ENCODE measurements around the gene MRTFA.

The MRTFA gene

DNA sequence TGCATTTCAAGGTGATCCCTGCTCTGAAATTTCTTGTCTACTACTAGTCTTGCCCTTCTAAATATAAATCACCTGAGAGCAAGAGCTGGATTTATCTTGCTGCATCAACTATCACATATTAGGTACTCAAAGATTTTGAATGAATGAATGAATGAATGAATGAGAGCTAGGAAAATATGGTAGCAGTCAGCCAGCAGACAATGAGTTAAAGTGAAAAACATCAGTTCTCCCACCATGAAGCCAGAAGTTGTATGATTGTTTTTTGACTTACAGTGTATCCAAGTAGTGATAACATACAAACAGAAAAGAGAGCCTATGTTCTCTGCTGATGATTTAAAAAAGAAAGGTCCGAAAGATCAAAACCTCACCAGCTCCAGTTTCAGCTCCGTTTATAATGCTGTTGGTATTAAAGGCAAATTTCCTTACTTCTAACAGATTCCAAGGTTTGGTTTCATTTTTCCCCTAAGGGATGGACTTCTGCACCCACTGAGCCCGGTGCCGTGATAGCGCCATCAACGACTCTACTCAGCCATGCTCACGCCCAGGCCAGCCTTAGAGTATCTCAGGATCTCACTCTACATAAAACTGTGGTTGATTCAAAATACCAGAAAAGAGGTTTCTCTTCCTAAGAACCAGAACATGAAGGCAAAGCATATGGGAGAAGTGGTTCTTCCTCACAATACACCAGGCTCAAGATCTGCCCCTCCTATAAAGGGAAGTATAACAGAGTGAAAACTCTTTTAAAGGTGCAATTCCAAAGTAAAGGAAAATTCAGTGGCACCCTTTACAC is 174.1 kb downstream of the MRTFA start:
- Histone ChIP-seq H3K4me1 (ENCODE audit: control insufficient read depth, low read depth, low read length) (no peaks in the 10 kb centered on the region), H3K4me3 (ENCODE audit: low read length) (no peak overlapping the region), H3K27ac (ENCODE audit: low read length) (no peak overlapping the region), H3K27me3 (ENCODE audit: control insufficient read depth, insufficient read depth, low read length) (no peaks in the 10 kb centered on the region), H3K9me3 (ENCODE audit: control insufficient read depth, low read depth, low read length) (no peaks in the 10 kb centered on the region), H3K9ac (ENCODE audit: low read length) (no peak overlapping the region), H3K36me3 (ENCODE audit: control insufficient read depth, low read depth, low read length) (peaks cover 5% of the 10 kb centered on the region)

DNA sequence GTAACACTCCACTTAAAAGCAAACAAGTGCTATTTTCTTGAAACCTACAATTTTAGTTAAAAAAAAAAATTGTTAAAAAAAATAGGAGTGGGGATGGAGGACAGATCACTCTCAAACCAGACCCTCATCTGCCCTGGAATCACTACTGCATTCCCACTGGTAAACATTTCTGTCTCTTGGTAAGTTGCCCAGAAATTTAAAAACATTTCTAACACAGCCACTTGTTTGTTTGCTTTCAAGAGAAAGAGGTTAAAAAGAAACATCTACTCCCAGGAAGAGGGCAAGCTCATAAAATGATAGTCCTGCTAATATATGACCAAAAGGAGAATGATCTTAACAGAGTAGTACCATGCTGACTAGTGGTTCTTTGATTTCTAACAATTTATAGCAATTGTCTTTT is 182.8 kb downstream of the MRTFA start:
- peaks cover 5% of the 10 kb centered on the region for H3K4me1 ChIP-seq (ENCODE audit: control insufficient read depth, low read depth, low read length)
- H3K9me3 ChIP-seq (ENCODE audit: control insufficient read depth, low read depth, low read length) = no peaks in the 10 kb centered on the region
- H3K9ac ChIP-seq (ENCODE audit: low read length) = no peak overlapping the region
- no peaks in the 10 kb centered on the region for H3K36me3 ChIP-seq (ENCODE audit: control insufficient read depth, low read depth, low read length)
- H3K27me3 ChIP-seq (ENCODE audit: control insufficient read depth, insufficient read depth, low read length) = no peaks in the 10 kb centered on the region
- H3K4me3 ChIP-seq (ENCODE audit: low read length) = no peak overlapping the region
- H3K27ac ChIP-seq (ENCODE audit: low read length) = no peak overlapping the region

- no peak overlapping the region for H3K9ac ChIP-seq (ENCODE audit: low read length)
- no peaks in the 10 kb centered on the region for H3K9me3 ChIP-seq (ENCODE audit: control insufficient read depth, low read depth, low read length)
- H3K36me3 ChIP-seq (ENCODE audit: control insufficient read depth, low read depth, low read length) = no peaks in the 10 kb centered on the region
- no peaks in the 10 kb centered on the region for H3K27me3 ChIP-seq (ENCODE audit: control insufficient read depth, insufficient read depth, low read length)
- no peak overlapping the region for H3K4me3 ChIP-seq (ENCODE audit: low read length)
- H3K27ac ChIP-seq (ENCODE audit: low read length) = no peak overlapping the region
- H3K4me1 ChIP-seq (ENCODE audit: control insufficient read depth, low read depth, low read length) = peaks cover 5% of the 10 kb centered on the region
Measured at GRCh38 chr22:40452730-40453487, 183.6 kb downstream of the MRTFA start.

DNA sequence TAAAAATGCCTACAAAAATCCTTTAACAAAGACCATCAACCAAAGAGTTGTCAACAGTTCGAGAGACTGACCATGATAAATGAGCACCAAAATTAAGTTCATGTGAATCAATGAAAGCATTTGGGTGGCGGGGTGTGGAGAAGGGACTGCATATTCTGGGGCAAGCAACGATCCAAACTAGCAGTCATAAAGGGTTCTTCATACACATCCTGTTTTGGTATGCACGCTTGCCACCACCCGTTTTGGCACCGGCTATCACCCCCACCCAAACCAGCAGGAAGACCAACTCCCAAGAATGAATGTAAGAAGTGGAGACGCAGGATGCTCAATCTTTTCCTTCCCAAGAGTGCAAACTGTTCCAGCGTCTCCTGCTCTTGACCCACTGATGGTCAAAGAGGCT is 185.3 kb downstream of the MRTFA start:
- Histone ChIP-seq H3K9ac (ENCODE audit: low read length) (no peak overlapping the region), H3K27me3 (ENCODE audit: control insufficient read depth, insufficient read depth, low read length) (no peaks in the 10 kb centered on the region), H3K4me1 (ENCODE audit: control insufficient read depth, low read depth, low read length) (peaks cover 5% of the 10 kb centered on the region), H3K4me3 (ENCODE audit: low read length) (no peak overlapping the region), H3K36me3 (ENCODE audit: control insufficient read depth, low read depth, low read length) (no peaks in the 10 kb centered on the region), H3K9me3 (ENCODE audit: control insufficient read depth, low read depth, low read length) (no peaks in the 10 kb centered on the region), H3K27ac (ENCODE audit: low read length) (no peak overlapping the region)

- Histone ChIP-seq H3K9ac (ENCODE audit: low read length) (no peak overlapping the region), H3K9me3 (ENCODE audit: control insufficient read depth, low read depth, low read length) (no peaks in the 10 kb centered on the region), H3K27ac (ENCODE audit: low read length) (no peak overlapping the region), H3K27me3 (ENCODE audit: control insufficient read depth, insufficient read depth, low read length) (no peaks in the 10 kb centered on the region), H3K4me1 (ENCODE audit: control insufficient read depth, low read depth, low read length) (peaks cover 5% of the 10 kb centered on the region), H3K36me3 (ENCODE audit: control insufficient read depth, low read depth, low read length) (no peaks in the 10 kb centered on the region), H3K4me3 (ENCODE audit: low read length) (no peak overlapping the region)
Measured at GRCh38 chr22:40450616-40451015, 185.9 kb downstream of the MRTFA start.

DNA sequence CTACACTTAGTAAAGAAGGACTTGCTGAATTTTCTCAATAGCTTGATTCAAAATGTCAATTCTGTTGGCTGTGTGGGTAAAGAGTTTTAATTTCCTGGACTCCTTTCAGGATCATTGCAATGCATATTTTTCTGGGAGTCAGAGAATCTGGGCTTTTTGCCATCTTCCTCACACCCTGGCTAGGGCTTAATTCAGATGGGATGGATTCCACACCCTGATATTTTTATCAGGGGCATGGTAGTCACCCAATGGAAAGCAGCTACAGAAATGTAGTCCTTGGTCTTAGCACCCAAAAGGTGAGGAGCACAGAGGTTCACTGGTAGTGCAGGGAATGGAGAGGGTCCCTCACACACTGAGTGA is 186.9 kb downstream of the MRTFA start:
- no peak overlapping the region for H3K27ac ChIP-seq (ENCODE audit: low read length)
- no peaks in the 10 kb centered on the region for H3K36me3 ChIP-seq (ENCODE audit: control insufficient read depth, low read depth, low read length)
- no peak overlapping the region for H3K9ac ChIP-seq (ENCODE audit: low read length)
- peaks cover 5% of the 10 kb centered on the region for H3K4me1 ChIP-seq (ENCODE audit: control insufficient read depth, low read depth, low read length)
- H3K27me3 ChIP-seq (ENCODE audit: control insufficient read depth, insufficient read depth, low read length) = no peaks in the 10 kb centered on the region
- H3K9me3 ChIP-seq (ENCODE audit: control insufficient read depth, low read depth, low read length) = no peaks in the 10 kb centered on the region
- no peak overlapping the region for H3K4me3 ChIP-seq (ENCODE audit: low read length)

- Histone ChIP-seq H3K4me3 (ENCODE audit: low read length) (no peak overlapping the region), H3K9ac (ENCODE audit: low read length) (no peak overlapping the region), H3K27ac (ENCODE audit: low read length) (no peak overlapping the region), H3K9me3 (ENCODE audit: control insufficient read depth, low read depth, low read length) (no peaks in the 10 kb centered on the region), H3K36me3 (ENCODE audit: control insufficient read depth, low read depth, low read length) (no peaks in the 10 kb centered on the region), H3K4me1 (ENCODE audit: control insufficient read depth, low read depth, low read length) (peaks cover 5% of the 10 kb centered on the region), H3K27me3 (ENCODE audit: control insufficient read depth, insufficient read depth, low read length) (no peaks in the 10 kb centered on the region)
Measured at GRCh38 chr22:40446203-40446602, 190.3 kb downstream of the MRTFA start.

GRCh38 chr22:40444178-40444831 is 192.2 kb downstream of the MRTFA start:
- Histone ChIP-seq H3K4me3 (ENCODE audit: low read length) (no peak overlapping the region), H3K27me3 (ENCODE audit: control insufficient read depth, insufficient read depth, low read length) (no peaks in the 10 kb centered on the region), H3K9me3 (ENCODE audit: control insufficient read depth, low read depth, low read length) (no peaks in the 10 kb centered on the region), H3K27ac (ENCODE audit: low read length) (no peak overlapping the region), H3K4me1 (ENCODE audit: control insufficient read depth, low read depth, low read length) (peaks cover 2% of the 10 kb centered on the region), H3K36me3 (ENCODE audit: control insufficient read depth, low read depth, low read length) (no peaks in the 10 kb centered on the region), H3K9ac (ENCODE audit: low read length) (no peak overlapping the region)

GRCh38 chr22:40443732-40444131 is 192.8 kb downstream of the MRTFA start:
- Histone ChIP-seq H3K27ac (ENCODE audit: low read length) (no peak overlapping the region), H3K9me3 (ENCODE audit: control insufficient read depth, low read depth, low read length) (no peaks in the 10 kb centered on the region), H3K9ac (ENCODE audit: low read length) (no peak overlapping the region), H3K4me1 (ENCODE audit: control insufficient read depth, low read depth, low read length) (no peaks in the 10 kb centered on the region), H3K36me3 (ENCODE audit: control insufficient read depth, low read depth, low read length) (no peaks in the 10 kb centered on the region), H3K4me3 (ENCODE audit: low read length) (no peak overlapping the region), H3K27me3 (ENCODE audit: control insufficient read depth, insufficient read depth, low read length) (no peaks in the 10 kb centered on the region)

DNA sequence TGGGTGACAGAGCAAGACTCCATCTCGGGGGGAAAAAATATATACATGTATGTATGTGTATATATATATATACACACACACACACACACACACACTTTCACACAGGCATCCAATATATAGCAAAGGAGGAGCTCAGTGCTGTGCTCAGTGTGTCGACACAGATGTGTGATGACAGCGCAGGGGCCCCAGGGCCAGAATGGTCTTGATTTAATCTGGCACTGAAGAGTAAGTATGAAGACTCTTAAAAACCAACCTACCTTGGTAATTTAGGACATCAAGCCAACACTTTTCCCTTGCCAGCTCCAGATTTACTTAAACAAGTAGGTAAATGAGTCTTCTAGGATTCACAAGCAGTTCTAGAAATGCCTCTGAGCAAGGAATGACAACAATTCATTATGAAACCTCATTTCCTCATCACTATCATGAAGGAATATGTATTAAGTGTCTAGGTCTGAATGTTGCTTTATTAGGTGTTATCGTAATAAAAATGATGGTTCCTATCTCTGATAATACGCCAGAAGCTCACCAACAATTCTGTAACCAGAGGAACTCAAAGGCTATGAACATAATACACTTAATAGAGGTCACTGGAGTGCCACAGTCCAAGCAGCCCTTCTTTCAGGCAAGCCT is 194.6 kb downstream of the MRTFA start:
- no peaks in the 10 kb centered on the region for H3K4me1 ChIP-seq (ENCODE audit: control insufficient read depth, low read depth, low read length)
- no peaks in the 10 kb centered on the region for H3K9me3 ChIP-seq (ENCODE audit: control insufficient read depth, low read depth, low read length)
- H3K27me3 ChIP-seq (ENCODE audit: control insufficient read depth, insufficient read depth, low read length) = no peaks in the 10 kb centered on the region
- H3K27ac ChIP-seq (ENCODE audit: low read length) = no peak overlapping the region
- H3K36me3 ChIP-seq (ENCODE audit: control insufficient read depth, low read depth, low read length) = no peaks in the 10 kb centered on the region
- no peak overlapping the region for H3K4me3 ChIP-seq (ENCODE audit: low read length)
- no peak overlapping the region for H3K9ac ChIP-seq (ENCODE audit: low read length)
